Cardiac fibroblast (primary cell): ENCODE measurements around the gene ROBO2.

ENCODE experiments used
- DNase-seq, 2 donors: peaks; one replicate each; pipeline versions ENCODE4 v3.0.0 to v3.0.0-alpha.2; 2010; ENCODE audit warnings: low read depth in 2 of 2
- H3K4me3 ChIP-seq, 2 donors: replicated peaks in 1 of 2; 1 replicate in 1 of 2; 2 replicates in 1 of 2; pipeline ENCODE4 v1.5.1; 2011; ENCODE audit warnings: low read depth in 2 of 2, low read length in 2 of 2, mild to moderate bottlenecking in 2 of 2, moderate library complexity in 1 of 2
- TF ChIP-seq, protein P1 (sequence below): IDR thresholded peaks from one replicate; pipeline ENCODE4 v1.5.1; 2011; ENCODE audit warnings: low read depth, mild to moderate bottlenecking, low read length, inconsistent platforms

ROBO2 gene

DNA sequence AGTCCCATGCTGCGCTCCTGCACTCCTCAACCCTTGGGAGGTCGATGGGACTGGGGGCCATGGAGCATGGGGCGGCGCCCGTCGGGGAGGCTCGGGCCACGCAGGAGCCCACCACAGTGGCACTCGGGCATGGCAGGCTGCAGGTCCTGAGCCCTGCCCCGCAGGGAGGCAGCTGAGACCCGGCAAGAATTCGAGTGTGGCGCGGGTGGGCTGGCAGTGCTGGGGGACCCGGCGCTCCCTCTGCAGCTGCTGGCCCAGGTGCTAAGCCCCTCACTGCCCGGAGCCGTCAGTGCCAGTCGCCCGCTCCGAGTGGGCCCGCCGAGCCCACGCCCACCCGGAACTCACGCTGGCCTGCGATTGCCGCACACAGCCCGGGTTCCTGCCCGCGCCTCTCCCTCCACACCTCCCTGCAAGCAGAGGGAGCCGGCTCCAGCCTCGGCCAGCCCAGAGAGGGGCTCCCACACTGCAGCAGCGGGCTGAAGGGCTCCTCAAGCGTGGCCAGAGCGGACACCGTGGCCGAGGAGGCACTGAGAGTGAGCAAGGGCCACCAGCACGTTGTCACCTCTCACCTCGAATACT, 200.3 kb downstream of the ROBO2 start:
- no peak for DNase-seq
- no peak overlapping the region for H3K4me3 ChIP-seq
- TF ChIP-seq, protein P1, sequence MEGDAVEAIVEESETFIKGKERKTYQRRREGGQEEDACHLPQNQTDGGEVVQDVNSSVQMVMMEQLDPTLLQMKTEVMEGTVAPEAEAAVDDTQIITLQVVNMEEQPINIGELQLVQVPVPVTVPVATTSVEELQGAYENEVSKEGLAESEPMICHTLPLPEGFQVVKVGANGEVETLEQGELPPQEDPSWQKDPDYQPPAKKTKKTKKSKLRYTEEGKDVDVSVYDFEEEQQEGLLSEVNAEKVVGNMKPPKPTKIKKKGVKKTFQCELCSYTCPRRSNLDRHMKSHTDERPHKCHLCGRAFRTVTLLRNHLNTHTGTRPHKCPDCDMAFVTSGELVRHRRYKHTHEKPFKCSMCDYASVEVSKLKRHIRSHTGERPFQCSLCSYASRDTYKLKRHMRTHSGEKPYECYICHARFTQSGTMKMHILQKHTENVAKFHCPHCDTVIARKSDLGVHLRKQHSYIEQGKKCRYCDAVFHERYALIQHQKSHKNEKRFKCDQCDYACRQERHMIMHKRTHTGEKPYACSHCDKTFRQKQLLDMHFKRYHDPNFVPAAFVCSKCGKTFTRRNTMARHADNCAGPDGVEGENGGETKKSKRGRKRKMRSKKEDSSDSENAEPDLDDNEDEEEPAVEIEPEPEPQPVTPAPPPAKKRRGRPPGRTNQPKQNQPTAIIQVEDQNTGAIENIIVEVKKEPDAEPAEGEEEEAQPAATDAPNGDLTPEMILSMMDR = no peak

DNA sequence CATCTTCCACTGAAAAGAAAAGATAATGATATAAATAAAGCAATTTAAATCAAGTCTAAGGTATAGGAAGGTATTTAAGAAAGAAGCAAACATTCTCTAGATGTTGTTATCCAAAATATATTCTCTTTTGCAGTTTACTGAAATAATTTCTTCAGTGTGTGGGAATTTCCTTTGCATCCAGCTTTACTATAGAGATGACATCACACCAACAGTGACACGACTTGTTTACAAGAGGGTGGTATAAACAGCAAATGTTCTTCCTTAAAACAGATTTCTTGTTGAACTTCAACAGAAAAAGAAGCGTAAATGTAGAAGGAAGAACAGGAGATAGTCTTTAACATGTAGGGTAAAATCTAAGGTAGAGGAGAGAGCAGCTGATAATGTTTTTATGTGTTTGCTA, 202.5 kb downstream of the ROBO2 start:
- H3K4me3 ChIP-seq = no peak overlapping the region
- TF ChIP-seq, protein P1 = no peak
- no peak for DNase-seq

DNA sequence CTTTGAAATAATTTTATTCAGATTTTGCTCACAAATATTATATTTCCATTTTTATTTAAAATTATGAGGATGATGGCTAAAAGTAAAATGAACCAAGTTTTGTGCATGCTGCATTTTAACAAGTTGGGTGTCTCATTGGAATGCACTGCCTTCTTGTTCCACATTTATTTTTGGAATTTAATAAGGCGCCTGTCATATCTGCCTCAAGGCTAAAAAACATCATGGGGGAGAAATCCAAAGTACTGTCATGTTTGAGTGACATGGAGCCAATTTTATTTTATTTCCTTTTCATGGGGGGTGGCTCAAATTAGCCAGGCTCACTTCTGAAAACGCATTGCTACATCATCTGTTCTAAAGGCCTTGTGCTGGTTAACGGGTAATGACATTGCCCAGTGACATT, 205.1 kb downstream of the ROBO2 start:
- TF ChIP-seq, protein P1 = no peak
- no peak for DNase-seq
- no peak overlapping the region for H3K4me3 ChIP-seq

DNA sequence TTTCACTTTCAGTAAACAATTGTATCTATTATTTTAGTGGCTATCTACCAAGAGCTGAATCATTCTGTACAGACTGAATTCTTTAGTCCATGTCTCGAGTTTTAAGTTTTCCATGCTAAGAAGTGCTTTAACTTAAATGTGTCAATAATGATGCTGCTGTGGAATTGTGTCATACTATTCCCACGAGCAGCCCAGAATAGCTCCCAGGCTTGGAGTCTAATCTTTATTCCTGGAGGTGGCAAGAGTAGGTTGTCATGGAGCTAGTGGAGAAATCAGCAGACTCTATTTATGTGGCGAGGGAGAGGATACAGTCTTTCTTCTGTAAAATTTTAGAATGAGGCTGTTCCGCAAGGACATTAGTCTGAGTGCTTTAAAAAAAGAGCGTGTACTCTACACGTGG, 207.2 kb downstream of the ROBO2 start:
- TF ChIP-seq, protein P1 = no peak
- H3K4me3 ChIP-seq = no peak overlapping the region
- DNase-seq = no peak

DNA sequence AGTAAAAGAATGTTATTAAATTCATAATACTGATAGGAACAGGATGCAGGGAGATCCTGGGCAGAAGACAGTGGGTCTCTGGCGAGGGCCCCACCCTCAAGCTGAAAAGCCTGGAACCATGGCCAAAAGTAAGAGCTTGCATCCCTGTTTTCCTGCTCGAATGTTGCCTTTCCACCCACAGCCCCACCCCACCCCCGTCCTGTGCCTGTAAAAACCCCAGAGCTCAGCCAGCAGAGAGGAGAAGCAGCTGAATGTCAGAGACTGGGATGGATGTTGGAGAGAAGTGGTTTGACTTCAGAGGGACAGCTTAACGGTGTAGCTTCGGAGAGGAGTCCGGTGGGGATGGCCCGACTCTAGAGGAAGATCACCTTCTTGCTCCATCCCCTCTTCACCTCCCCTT, 207.9 kb downstream of the ROBO2 start:
- no peak for DNase-seq
- no peak overlapping the region for H3K4me3 ChIP-seq
- TF ChIP-seq, protein P1 = no peak

DNA sequence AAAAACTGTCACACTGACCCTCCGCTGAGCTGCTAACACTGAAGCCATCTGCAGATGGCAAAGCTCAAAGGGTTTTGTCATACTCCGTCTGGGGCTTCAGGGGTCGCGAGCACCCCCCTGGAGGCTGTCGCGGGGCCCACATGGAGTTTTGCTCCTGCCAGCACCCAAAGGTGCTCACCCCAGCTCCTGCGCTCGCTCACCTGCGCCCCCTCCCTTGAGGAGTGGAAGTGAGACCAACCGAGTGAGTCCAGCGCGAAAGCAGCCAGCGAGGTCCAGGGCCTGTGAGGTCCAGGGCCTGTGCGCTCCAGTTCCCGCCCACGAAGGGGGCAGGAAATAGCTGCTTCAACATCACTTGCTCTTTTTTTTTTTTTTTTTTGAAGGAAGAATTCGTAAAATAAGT, 208.5 kb downstream of the ROBO2 start:
- DNase-seq = no peak
- H3K4me3 ChIP-seq = no peak overlapping the region
- TF ChIP-seq, protein P1 = no peak

DNA sequence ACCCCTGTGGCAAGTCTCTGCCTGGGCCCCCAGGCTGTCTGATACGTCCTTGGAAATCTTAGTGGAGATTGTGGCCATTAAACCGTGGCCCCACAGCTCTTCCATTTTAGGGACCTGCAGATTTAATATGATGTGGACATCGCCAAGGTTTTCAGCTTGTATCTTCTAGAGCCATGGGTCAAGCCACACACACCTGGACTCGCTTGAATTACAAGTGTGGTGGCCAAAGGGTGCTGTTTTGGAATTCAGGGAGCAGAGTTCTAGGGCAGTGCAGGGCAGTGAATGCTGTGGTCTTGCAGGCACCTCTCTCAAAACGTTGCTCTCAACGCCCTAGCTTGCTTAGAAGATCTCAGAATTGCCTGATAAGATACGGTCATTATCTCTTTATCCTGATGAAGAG, 211.2 kb downstream of the ROBO2 start:
- no peak for DNase-seq
- H3K4me3 ChIP-seq = no peak overlapping the region
- TF ChIP-seq, protein P1 = no peak
